Kidney epithelial cell (primary cell): Measurements from ENCODE around the gene PLA1A. TPM values are rescaled to one million over a fixed set of nuclear protein-coding genes. Genes with fewer than 3 reads are reported as not detected.
"Not testable (repeated sequence)": the region's sequence is repeated elsewhere in the genome, so short reads cannot be mapped to it uniquely, and the experiment has no call there.

Experiments
- DNase-seq: peaks from one replicate; pipeline ENCODE4 v3.0.0-alpha.2; 2010; ENCODE audit warnings: low read depth
- H3K27me3 ChIP-seq: 2 replicates; pipeline ENCODE4 v1.6.0; 2011; ENCODE audit warnings: low read length; ENCODE audit not compliant: control insufficient read depth, insufficient read depth
- H3K36me3 ChIP-seq: 2 replicates; pipeline ENCODE4 v1.5.1; 2011; ENCODE audit warnings: low read length; ENCODE audit not compliant: control insufficient read depth, insufficient read depth
- H3K4me3 ChIP-seq: 2 replicates; pipeline ENCODE4 v1.5.1; 2011; ENCODE audit warnings: low read depth, mild to moderate bottlenecking, control low read depth, low read length
- total RNA-seq: library from RNA; depleted of rRNA; stranded (reverse); fragments of >200 nt; gene quantifications from 2 replicates; pipeline ENCODE4 v1.2.3, GENCODE V29; 2015
- TF ChIP-seq, protein P1 (sequence below): IDR thresholded peaks from 2 replicates; pipeline ENCODE4 v1.5.1; 2011; ENCODE audit warnings: mild to moderate bottlenecking, moderate library complexity, low read length, control low read depth, inconsistent platforms; ENCODE audit not compliant: insufficient read depth, poor library complexity, severe bottlenecking

The PLA1A gene
- total RNA-seq, 1 donor from 2014 or later, result 1.4 TPM

DNA sequence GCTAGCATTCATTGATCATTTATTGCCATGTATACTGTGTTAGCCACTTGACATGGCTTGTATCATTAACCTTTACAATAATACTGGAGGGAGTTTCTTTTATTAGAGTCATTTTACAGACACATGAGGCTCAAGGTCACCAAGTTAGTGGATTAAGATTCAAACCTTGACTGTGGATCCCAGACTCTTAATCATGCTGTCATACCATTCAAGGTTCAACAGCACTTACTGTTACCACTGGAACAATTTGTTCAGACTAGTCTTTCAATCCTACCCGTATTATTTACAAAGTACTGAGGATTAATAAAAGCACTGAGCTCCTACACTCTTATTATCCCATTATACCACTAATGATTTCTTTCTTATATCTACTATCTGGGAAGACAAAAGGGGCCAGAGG, 78.3 kb downstream of the PLA1A start:
- peak overlapping the region; percentile 88 for H3K4me3 ChIP-seq

DNA sequence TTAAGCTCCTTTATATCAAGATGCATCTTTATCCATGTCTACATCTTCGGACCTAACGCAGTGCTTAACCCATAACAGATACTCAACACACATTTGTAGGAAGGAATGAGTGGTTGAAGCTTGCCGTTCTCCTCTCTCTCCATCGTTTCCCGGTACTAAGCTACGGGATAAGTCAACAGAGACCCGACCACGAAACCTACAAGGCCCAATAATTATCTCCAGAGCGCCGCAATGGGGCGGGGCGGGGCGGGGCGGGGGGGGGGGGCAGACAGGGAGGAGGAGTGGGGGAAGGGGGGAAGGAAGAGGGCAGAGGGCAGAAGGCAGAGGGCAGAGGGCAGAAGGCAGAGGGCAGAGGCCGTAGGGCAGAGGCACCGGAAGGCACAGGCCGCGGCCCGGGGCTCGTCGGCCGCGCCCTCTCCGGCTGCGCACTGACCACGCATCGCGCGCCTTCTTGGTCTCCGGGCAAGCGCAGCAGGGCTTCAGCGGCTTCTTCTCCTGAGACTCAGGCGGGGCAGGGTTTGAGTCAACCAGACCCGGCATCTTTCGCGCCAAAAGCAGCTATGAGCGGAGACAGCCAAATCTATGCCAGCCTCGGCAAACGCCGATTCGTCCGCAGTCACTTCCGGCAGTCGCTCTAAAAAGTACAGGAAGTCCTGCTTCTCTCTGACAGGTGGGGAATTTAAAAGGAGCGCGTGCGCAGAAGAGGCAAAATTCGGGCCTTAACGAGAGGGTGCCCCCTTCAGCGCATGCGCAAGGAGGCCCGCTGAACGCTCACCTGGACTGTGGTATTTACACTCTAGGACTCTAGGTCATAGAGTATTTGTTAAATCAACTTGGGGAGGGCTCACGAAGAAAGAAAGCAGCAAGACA, 79.3 kb downstream of the PLA1A start, which contains the start of gene COX17:
TSS of gene COX17 (minus strand) at position 636 of the 870 bp plus-strand sequence. CDS start at position 540, 96 bp downstream.
- no peaks in the 10 kb centered on the region for H3K36me3 ChIP-seq
- H3K4me3 ChIP-seq, result peak within 1 kb of the TSS; percentile 88
- no peaks in the 10 kb centered on the region for H3K27me3 ChIP-seq
- TF ChIP-seq, protein P1, sequence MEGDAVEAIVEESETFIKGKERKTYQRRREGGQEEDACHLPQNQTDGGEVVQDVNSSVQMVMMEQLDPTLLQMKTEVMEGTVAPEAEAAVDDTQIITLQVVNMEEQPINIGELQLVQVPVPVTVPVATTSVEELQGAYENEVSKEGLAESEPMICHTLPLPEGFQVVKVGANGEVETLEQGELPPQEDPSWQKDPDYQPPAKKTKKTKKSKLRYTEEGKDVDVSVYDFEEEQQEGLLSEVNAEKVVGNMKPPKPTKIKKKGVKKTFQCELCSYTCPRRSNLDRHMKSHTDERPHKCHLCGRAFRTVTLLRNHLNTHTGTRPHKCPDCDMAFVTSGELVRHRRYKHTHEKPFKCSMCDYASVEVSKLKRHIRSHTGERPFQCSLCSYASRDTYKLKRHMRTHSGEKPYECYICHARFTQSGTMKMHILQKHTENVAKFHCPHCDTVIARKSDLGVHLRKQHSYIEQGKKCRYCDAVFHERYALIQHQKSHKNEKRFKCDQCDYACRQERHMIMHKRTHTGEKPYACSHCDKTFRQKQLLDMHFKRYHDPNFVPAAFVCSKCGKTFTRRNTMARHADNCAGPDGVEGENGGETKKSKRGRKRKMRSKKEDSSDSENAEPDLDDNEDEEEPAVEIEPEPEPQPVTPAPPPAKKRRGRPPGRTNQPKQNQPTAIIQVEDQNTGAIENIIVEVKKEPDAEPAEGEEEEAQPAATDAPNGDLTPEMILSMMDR, result no peak
- DNase-seq, result peak; percentile 91

More for the DNA sequence above, 78.3 kb downstream of the PLA1A start:
- H3K27me3 ChIP-seq, result no peaks in the 10 kb centered on the region
- TF ChIP-seq, protein P1, result no peak
- H3K36me3 ChIP-seq, result no peaks in the 10 kb centered on the region
- no peak for DNase-seq

DNA sequence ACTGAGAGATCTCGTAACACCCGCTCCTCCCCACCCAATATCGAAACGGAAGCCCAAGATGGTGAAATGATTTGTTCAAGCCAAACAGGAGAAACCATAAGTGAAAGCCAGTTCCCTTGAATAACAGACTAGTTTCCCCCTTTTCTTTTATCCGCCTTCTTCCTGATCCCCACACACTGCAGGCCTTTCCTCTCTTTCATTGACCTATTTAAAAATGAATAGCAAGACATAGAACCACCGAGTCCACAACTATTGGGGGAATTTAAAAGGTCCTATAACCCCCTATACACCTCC, 79.9 kb downstream of the PLA1A start:
- DNase-seq, result no peak
- no peaks in the 10 kb centered on the region for H3K36me3 ChIP-seq
- no peaks in the 10 kb centered on the region for H3K27me3 ChIP-seq
- peak overlapping the region; percentile 88 for H3K4me3 ChIP-seq
- TF ChIP-seq, protein P1, result no peak

DNA sequence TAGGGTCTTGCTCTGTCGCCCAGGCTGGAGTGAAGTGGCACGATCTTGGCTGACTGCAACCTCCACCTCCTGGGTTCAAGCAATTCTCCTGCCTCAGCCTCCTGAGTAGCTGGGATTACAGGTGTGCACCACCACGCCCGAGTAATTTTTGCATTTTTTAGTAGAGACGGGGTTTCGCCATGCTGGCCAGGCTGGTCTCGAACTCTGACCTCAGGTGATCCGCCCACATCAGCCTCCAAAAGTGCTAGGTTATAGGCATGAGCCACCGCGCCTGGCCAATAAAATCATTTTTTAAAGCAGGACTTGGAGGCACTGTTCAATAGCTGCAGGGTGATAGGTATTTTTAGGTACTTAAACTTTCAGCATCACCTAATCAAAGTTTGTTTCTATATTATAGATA, 80.5 kb downstream of the PLA1A start:
- not testable (repeated sequence) for H3K36me3 ChIP-seq, H3K27me3 ChIP-seq, H3K4me3 ChIP-seq, DNase-seq

Other genes starting within 250 kb of the PLA1A start
- gene TMEM39A, start 134.3 kb upstream of the PLA1A start, total RNA-seq, result 27.7 and 52.9 TPM in 2 replicates
- 15.5 and 20.3 TPM in 2 replicates for gene POGLUT1, start 128.9 kb upstream of the PLA1A start, total RNA-seq
- 55.5 and 56.0 TPM in 2 replicates for gene TIMMDC1, start 99.3 kb upstream of the PLA1A start, total RNA-seq
- gene CD80, start 38.3 kb upstream of the PLA1A start, total RNA-seq, result not detected in 2 replicates
- 7.3 and 10.1 TPM in 2 replicates for gene ADPRH, start 18.4 kb upstream of the PLA1A start, total RNA-seq
- gene POPDC2, start 62.7 kb downstream of the PLA1A start, total RNA-seq, result 1.0 and 4.9 TPM in 2 replicates
- 17.9 and 27.4 TPM in 2 replicates for gene COX17, start 79.5 kb downstream of the PLA1A start, total RNA-seq
- gene CFAP91, start 105.1 kb downstream of the PLA1A start, total RNA-seq, result 3.3 and 7.1 TPM in 2 replicates
- 0.14 and 0.79 TPM in 2 replicates for gene NR1I2, start 184.2 kb downstream of the PLA1A start, total RNA-seq